Raji (cell line): ENCODE measurements around the gene GLB1L.

Experiments used
- POLR2A ChIP-seq: IDR thresholded peaks from 2 replicates; pipeline ENCODE4 v1.6.1; 2011; ENCODE audit warnings: low read depth, low read length, control low read depth; ENCODE audit not compliant: insufficient read depth

The GLB1L gene

GRCh38 chr2:219271021-219271420 is 25.8 kb upstream of the GLB1L start:
- no peak for TF ChIP-seq POLR2A

DNA sequence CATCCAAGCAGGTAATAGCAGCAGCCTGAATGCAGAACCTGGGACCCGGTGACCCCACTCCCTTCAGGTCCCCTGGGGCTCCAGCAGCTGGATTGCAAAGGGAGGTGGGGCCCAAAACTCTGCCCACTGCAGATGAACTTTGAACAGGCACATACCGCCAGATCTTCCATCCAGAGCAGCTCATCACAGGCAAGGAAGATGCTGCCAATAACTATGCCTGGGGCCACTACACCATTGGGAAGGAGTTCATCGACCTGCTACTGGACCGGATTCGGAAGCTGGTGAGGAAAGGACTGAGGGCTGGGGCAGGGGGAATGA is 24.8 kb upstream of the GLB1L start:
- TF ChIP-seq POLR2A: no peak

- no peak for TF ChIP-seq POLR2A
Observed at GRCh38 chr2:219269362-219270054, 24.3 kb upstream of the GLB1L start.

- no peak for TF ChIP-seq POLR2A
Observed at GRCh38 chr2:219268294-219268693, 23.1 kb upstream of the GLB1L start.

DNA sequence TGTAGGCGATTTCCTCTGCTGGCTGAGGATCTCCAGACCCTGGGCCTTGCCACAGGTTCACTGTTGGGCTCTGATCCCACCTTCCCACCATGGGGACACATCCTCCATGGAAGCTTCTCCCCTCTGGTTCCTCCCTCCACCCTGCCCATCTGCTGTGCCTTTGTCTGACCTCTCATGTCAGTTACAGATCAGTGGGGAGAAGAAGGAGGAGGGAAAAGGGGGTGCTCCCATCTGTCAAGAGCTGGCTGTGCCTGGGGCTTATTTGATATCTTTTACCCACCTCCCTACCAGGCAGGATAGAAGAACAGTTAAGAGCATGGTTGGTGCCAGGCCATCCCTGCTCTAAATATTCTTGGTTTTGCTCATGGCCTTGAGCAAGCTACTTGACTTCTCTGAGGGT is 21.6 kb upstream of the GLB1L start:
- TF ChIP-seq POLR2A: no peak

DNA sequence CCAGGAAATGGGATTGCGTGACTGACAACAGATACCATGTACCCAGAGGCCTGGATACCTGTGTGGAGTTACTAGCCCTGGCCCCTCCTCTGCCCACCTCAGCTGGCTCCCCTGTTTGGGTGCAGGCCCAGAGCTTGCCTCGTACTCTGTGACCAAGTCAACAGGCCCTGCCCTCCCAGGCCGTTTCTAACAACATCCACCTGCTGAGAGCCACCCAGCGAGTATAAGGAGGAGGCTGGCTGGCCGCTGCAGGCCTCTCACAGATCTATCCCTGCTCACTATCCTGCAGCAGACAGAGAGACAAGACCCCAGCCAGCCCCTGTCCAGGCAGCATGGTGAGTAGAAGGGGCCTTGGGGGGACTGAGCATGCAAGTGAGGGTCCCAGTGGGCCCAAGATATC is 21.0 kb upstream of the GLB1L start:
- no peak for TF ChIP-seq POLR2A

DNA sequence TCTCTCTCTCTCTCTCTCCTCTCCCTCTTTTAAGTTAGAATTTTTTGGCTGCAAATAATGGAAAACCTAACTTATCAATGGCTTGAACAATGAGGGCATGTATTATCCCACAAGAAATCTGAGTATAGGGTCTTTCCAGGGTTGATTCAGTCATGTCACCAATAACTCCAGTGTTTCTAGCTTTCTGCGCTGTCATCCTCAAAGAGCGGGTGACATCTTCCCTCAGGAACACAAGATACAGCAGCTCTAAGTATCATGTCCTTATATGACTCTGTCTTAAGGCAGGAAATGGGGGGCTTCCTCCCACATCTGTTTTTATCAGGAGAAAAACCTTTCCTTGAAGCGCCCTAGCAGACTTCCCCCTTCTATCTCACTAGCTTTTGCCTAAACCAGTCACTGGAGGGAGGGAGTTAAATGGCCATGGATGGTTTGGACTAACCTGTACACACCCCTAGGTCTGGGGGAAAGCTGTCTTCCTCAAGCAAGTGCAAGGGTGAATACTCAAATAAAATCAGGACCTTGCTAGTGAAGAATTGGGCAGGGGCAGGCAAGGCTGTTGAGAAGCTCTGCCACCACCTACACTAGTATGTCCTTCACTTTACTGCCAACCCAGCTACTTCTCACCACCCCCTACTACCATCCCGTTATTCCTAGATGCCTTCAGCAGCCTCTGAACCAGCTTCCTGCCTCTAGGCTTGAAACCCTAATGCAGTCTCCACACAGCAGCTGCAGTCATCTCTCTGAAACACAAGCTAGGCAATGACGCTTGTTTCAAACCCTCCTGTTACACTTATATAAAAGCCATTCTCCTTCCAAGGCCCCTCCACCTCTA is 16.0 kb upstream of the GLB1L start:
- no peak for TF ChIP-seq POLR2A

DNA sequence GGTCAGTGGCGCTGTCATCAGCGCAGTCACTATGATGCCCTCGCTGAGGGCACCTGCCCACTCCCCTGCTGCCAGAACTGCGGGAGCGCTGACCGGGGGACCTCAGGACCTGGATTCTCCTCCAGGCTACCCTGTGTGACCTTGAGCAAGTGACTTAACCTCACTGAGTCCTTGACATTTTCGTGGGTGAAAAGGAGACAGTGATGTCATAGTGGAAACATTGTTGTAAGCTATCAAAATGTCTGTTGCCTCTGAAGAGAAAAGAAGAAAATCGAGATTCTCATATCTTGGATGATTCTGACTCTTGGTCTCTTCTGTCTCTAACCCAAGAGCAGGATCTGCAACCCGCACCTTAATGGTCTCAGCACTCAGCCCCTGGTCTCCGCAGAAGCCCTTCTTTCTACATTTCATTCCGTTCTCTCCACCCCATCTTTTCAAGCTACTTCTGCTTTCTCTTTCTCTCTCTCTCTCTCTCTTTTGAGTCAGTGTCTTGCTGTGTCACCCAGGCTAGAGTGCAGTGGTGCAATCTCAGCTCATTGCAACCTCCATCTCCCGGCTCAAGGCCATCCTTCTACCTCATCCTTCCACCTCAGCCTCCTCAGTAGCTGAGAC is 9.5 kb upstream of the GLB1L start:
- TF ChIP-seq POLR2A: no peak

DNA sequence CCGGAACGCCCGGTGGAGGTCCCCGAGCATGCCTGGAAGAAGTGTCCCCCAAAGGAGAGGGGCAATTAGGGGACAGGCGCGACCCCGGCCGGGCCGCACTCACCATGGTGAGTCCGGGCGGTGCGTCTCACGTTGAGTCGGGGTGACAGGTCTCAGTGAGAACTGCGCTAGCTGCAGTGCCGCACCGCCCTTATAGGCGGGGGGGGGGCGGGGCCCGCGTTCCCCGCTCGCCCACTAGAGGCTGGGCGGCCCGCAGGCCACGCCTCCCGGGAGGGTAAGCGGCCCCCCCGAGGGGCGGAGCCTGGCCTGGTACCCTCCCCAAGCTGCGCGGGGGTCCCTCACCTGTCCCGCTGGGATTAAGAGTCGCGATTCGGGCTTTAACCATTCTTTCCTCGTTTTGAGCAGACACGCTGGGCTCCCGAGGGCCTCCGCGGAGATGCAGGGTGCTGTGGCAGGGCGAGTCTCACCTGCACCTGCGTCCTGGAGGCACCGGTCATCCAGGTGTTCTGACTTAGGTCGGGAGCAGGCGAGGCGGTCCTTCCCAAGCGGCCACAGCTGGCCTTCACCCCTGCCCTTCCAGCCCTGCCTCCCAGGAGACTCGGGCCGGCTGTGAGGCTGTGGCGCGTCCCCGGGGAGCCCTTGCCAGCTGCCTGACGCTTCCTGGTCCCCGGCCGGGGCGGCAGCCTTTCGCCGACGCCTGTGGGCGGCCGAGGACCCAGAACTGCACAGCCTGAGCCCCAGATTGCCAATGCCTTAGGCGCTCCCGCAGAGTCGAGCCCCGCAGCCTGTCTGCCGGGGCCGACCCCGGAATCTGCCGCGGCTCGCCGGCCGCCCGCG is 8.7 kb upstream of the GLB1L start, which contains the start of gene TUBA4A:
TSS of gene TUBA4A (minus strand) at position 166 of the 837 bp plus-strand sequence. CDS start at position 106, 60 bp downstream.
- TF ChIP-seq POLR2A: peak; percentile 99

- no peak; the same call in 1 of the 2 replicates for TF ChIP-seq POLR2A
Observed at GRCh38 chr2:219252900-219253752, 7.9 kb upstream of the GLB1L start, which contains the start of gene TUBA4B. Gene TUBA4B, plus strand, starts transcription at chr2:219253243. Its CDS starts 165 bp downstream, at chr2:219253408.

DNA sequence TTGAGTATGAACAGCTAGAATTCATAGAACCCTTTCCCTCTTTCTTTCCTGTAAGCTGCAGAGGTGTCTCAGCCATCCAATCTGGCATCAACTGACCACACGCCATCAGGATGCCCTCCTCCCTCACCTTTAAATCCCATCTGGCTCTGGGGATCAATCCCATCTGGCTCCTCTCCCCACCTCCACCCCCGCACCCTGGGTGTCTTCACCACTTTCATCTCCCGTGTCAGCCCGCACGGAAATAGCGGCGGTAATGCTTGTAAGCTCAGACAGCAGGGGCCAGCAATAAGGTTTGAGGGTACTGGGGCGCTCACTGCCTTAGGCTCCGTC is 7.3 kb upstream of the GLB1L start:
- TF ChIP-seq POLR2A: no peak

DNA sequence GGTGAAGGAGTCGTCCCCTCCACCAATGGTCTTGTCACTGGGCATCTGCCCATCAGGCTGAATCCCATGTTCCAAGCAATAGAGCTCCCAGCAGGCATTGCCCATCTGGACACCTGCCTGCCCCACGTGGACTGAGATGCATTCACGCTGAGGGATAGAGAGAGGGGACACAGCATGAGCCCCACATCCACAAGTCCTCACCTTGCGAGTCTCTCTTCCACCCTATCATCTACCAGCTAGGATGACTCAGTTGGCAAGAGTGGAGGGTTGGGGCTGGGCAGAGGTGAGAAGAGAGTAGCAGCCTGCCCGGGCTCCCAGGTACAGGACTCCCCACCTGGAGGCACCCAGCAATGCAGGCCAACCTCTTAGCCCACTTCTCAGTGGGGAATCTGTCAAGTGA is 6.8 kb upstream of the GLB1L start:
- TF ChIP-seq POLR2A: no peak

- no peak for TF ChIP-seq POLR2A
Observed at GRCh38 chr2:219251656-219252055, 6.4 kb upstream of the GLB1L start.
